IMR-90 (cell line): ENCODE results near the gene KRTAP4-12. TPM values are rescaled to one million over a fixed set of nuclear protein-coding genes. Genes with fewer than 3 reads are reported as not detected.

Experiments used
- ATAC-seq: fragments of 200-7000 bp; cut with Tn5 transposase; 2 replicates; pipeline ENCODE4 v1.9.1; 2020; ENCODE audit warnings: low read depth, mild to moderate bottlenecking, moderate library complexity
- BruUV-seq: library from RNA; stranded (reverse); fragments of 400-500 nt; replicated peaks from 2 replicates; lab custom pipeline; 2021; lab: Mats Ljungman, UMichigan
- CTCF ChIA-PET: fragments of 300-600 bp; formaldehyde crosslinking; extraction: SDS; loops from one replicate; lab custom pipeline; 2021; ENCODE audit warnings: antibody characterized with exemption; lab: Yijun Ruan, JAX
- POLR2A ChIA-PET: fragments of 300-600 bp; sonication (Branson Sonifier 250); formaldehyde crosslinking; loops from one replicate; lab custom pipeline; 2022; ENCODE audit warnings: antibody characterized with exemption; ENCODE audit not compliant: unreplicated experiment; lab: Charles Lee
- DNase-seq: peaks from one replicate; pipeline ENCODE4 v3.0.0; 2013
- H2AFZ ChIP-seq: replicated peaks from 2 replicates; pipeline ENCODE3; 2013; ENCODE audit warnings: low read length, mild to moderate bottlenecking; ENCODE audit not compliant: poor library complexity
- H2AK5ac ChIP-seq: 2 replicates; pipeline ENCODE4 v1.6.1; 2013; ENCODE audit warnings: low read depth, low read length, inconsistent platforms
- H2AK9ac ChIP-seq: replicated peaks from 2 replicates; pipeline ENCODE3; 2013; ENCODE audit warnings: mild to moderate bottlenecking, low read depth, low read length, moderate library complexity; ENCODE audit not compliant: poor library complexity
- H2BK120ac ChIP-seq: 2 replicates; pipeline ENCODE4 v1.6.1; 2013; ENCODE audit warnings: low read depth, low read length, inconsistent platforms
- H2BK15ac ChIP-seq: 3 replicates; pipeline ENCODE4 v1.6.1; 2013; ENCODE audit warnings: low read depth, low read length, inconsistent platforms
- H2BK20ac ChIP-seq: 2 replicates; pipeline ENCODE4 v1.6.1; 2013; ENCODE audit warnings: low read depth, mild to moderate bottlenecking, inconsistent platforms, low read length, moderate library complexity
- H2BK5ac ChIP-seq: 2 replicates; pipeline ENCODE4 v1.6.1; 2013; ENCODE audit warnings: mild to moderate bottlenecking, low read depth, low read length, inconsistent platforms; ENCODE audit not compliant: poor library complexity, severe bottlenecking
- H3K14ac ChIP-seq: replicated peaks from 2 replicates; pipeline ENCODE4 v1.6.1; 2013; ENCODE audit warnings: low read depth, low read length, inconsistent platforms
- H3K18ac ChIP-seq: 2 replicates; pipeline ENCODE4 v1.6.1; 2013; ENCODE audit warnings: low read depth, low read length, control low read depth
- H3K23ac ChIP-seq: 2 replicates; pipeline ENCODE4 v1.6.1; 2013; ENCODE audit warnings: low read depth, low read length, inconsistent platforms
- H3K27ac ChIP-seq: 2 replicates; pipeline ENCODE4 v1.5.1; 2013; ENCODE audit warnings: mild to moderate bottlenecking, control low read depth, low read length; ENCODE audit not compliant: insufficient read depth
- H3K27me3 ChIP-seq: 2 replicates; pipeline ENCODE4 v1.6.1; 2013; ENCODE audit warnings: low read length; ENCODE audit not compliant: control insufficient read depth, insufficient read depth
- H3K36me3 ChIP-seq: 2 replicates; pipeline ENCODE4 v1.6.1; 2013; ENCODE audit warnings: low read length, mixed read lengths; ENCODE audit not compliant: control insufficient read depth, insufficient read depth
- H3K4ac ChIP-seq: 2 replicates; pipeline ENCODE4 v1.6.1; 2013; ENCODE audit warnings: low read depth, low read length, inconsistent platforms
- H3K4me1 ChIP-seq: 2 replicates; pipeline ENCODE4 v1.6.1; 2013; ENCODE audit warnings: low read length, mixed read lengths; ENCODE audit not compliant: control insufficient read depth, insufficient read depth
- H3K4me2 ChIP-seq: 2 replicates; pipeline ENCODE4 v1.6.1; 2013; ENCODE audit warnings: low read depth, mild to moderate bottlenecking, control low read depth, low read length, moderate library complexity
- H3K4me3 ChIP-seq: 2 replicates; pipeline ENCODE4 v1.5.1; 2013; ENCODE audit warnings: low read depth, mild to moderate bottlenecking, control low read depth, low read length, moderate library complexity; ENCODE audit not compliant: insufficient read depth
- H3K56ac ChIP-seq: 2 replicates; pipeline ENCODE4 v1.6.1; 2013; ENCODE audit warnings: low read length, inconsistent platforms; ENCODE audit not compliant: insufficient read depth; ENCODE audit errors: extremely low read depth
- H3K79me1 ChIP-seq, 2 experiments: 2 replicates each; pipeline ENCODE4 v1.6.1; 2013; ENCODE audit warnings: low read length in 2 of 2, inconsistent platforms in 1 of 2, low read depth in 1 of 2
- H3K9ac ChIP-seq: 2 replicates; pipeline ENCODE4 v1.6.1; 2013; ENCODE audit warnings: low read depth, low read length, control low read depth
- H3K9me1 ChIP-seq: 2 replicates; pipeline ENCODE4 v1.6.1; 2013; ENCODE audit warnings: low read length, inconsistent platforms; ENCODE audit not compliant: insufficient read depth
- H3K9me3 ChIP-seq: 2 replicates; pipeline ENCODE4 v1.6.1; 2013; ENCODE audit warnings: low read length; ENCODE audit not compliant: control insufficient read depth, insufficient read depth
- H4K20me1 ChIP-seq: 2 replicates; pipeline ENCODE4 v1.6.1; 2013; ENCODE audit warnings: low read length, inconsistent platforms; ENCODE audit not compliant: insufficient read depth
- H4K5ac ChIP-seq: 2 replicates; pipeline ENCODE4 v1.6.1; 2013; ENCODE audit warnings: mild to moderate bottlenecking, low read depth, low read length, control low read depth
- H4K8ac ChIP-seq, 2 experiments: 2 replicates each; pipeline ENCODE4 v1.6.1; 2013; ENCODE audit warnings: low read depth in 2 of 2, low read length in 2 of 2, control low read depth in 1 of 2, inconsistent platforms in 1 of 2
- H4K91ac ChIP-seq: 2 replicates; pipeline ENCODE4 v1.6.1; 2013; ENCODE audit warnings: low read depth, low read length, inconsistent platforms; ENCODE audit not compliant: insufficient read depth
- BHLHE40 ChIP-seq: fragments of 150-350 bp; IDR thresholded peaks from 2 replicates; pipeline ENCODE4 v1.6.1; 2016; ENCODE audit warnings: mild to moderate bottlenecking, low read depth, low read length
- CEBPB ChIP-seq: IDR thresholded peaks from 2 replicates; pipeline ENCODE4 v1.6.1; 2012; ENCODE audit warnings: low read depth, low read length, improper control_type of control experiment
- CHD1 ChIP-seq: IDR thresholded peaks from 2 replicates; pipeline ENCODE4 v1.6.1; 2012; ENCODE audit warnings: low read depth, low read length, improper control_type of control experiment
- FOS ChIP-seq: fragments of 150-350 bp; IDR thresholded peaks from 2 replicates; pipeline ENCODE4 v1.6.1; 2016; ENCODE audit warnings: low read depth, low read length
- MAFK ChIP-seq: IDR thresholded peaks from 2 replicates; pipeline ENCODE4 v1.6.1; 2012; ENCODE audit warnings: low read depth, low read length, improper control_type of control experiment
- MAZ ChIP-seq: IDR thresholded peaks from 2 replicates; pipeline ENCODE4 v1.6.1; 2012; ENCODE audit warnings: low read depth, mild to moderate bottlenecking, low read length, improper control_type of control experiment, moderate library complexity, borderline replicate concordance
- MXI1 ChIP-seq: IDR thresholded peaks from 2 replicates; pipeline ENCODE4 v1.6.1; 2012; ENCODE audit warnings: low read depth, mild to moderate bottlenecking, low read length, moderate library complexity, borderline replicate concordance
- SMC3 ChIP-seq: fragments of 150-350 bp; IDR thresholded peaks from 2 replicates; pipeline ENCODE4 v1.6.1; 2016; ENCODE audit warnings: low read depth, mild to moderate bottlenecking, antibody characterized with exemption, low read length, moderate library complexity
- USF2 ChIP-seq: fragments of 150-350 bp; IDR thresholded peaks from 2 replicates; pipeline ENCODE4 v1.6.1; 2017; ENCODE audit warnings: mild to moderate bottlenecking, antibody characterized with exemption, low read length, low read depth
- WGBS, 2 experiments: methylation state at CpG; one replicate each; pipeline versions ENCODE4 v1.1.5 to v1.1.7; 2013; ENCODE audit warnings: missing lambda C conversion rate in 2 of 2; ENCODE audit not compliant: insufficient read length in 1 of 2; ENCODE audit errors: extremely low coverage in 2 of 2; 5-methylcytosine and 5-hydroxymethylcytosine counted together
- dilution Hi-C: fragments of 300-500 bp; cut with HindIII; formaldehyde crosslinking; loops from one replicate; pipeline ENCODE4 v1.14.3; 2018; ENCODE audit warnings: low sequenced_read_pairs; ENCODE audit not compliant: unreplicated experiment
- in situ Hi-C: fragments of 300-500 bp; cut with MboI; formaldehyde crosslinking; loops from 3 replicates; pipeline ENCODE4 v1.14.3; 2019; ENCODE audit warnings: low sequenced_read_pairs, inconsistent platforms, mixed read lengths
- intact Hi-C: fragments of 100-400 bp; cut with micrococcal nuclease; formaldehyde crosslinking; loops from 2 replicates; pipeline ENCODE4 v1.10.0; 2022
- polyA plus RNA-seq, 3 experiments: library from polyadenylated mRNA; depleted of rRNA; stranded (reverse); fragments of >200 nt; gene quantifications; 2 replicates each; pipeline ENCODE4 v1.2.3, GENCODE V29; 2012; ENCODE audit warnings: low replicate concordance in 1 of 3
- total RNA-seq: library from RNA; depleted of rRNA; stranded (reverse); fragments of >200 nt; gene quantifications from 2 replicates; pipeline ENCODE4 v1.2.3, GENCODE V29; 2012

Gene KRTAP4-12
- total and polyA plus RNA-seq, 2 of the 4 experiments (the other 2 are of a cell fraction), result 0.18 to 1.1 TPM

GRCh38 chr17:41153856-41154255, 29.9 kb upstream of the KRTAP4-12 start:
- intact Hi-C loops (no loop called here), in situ Hi-C loops (no loop called here), dilution Hi-C loops (no loop called here)
- ChIA-PET POLR2A (no interaction called here), CTCF (no interaction called here)
- H3K4me3 ChIP-seq, result no peak overlapping the region
- no peak overlapping the region for H3K4me2 ChIP-seq
- H2AFZ ChIP-seq, result no peak overlapping the region
- no peak overlapping the region for H2AK9ac ChIP-seq
- no peak overlapping the region for H2BK20ac ChIP-seq
- no peak overlapping the region for H3K27ac ChIP-seq
- TF ChIP-seq MAFK (no peak), CHD1 (no peak), FOS (no peak), MXI1 (no peak), MAZ (no peak), SMC3 (no peak), USF2 (no peak), BHLHE40 (no peak), CEBPB (no peak)
- no peaks in the 10 kb centered on the region for H3K79me1 ChIP-seq
- no peaks in the 10 kb centered on the region for H3K9me1 ChIP-seq
- no peaks in the 10 kb centered on the region for H3K4me1 ChIP-seq
- no peak overlapping the region for H2BK15ac ChIP-seq
- H4K5ac ChIP-seq, result no peak overlapping the region
- H2BK120ac ChIP-seq, result no peak overlapping the region
- no peak for ATAC-seq
- H2AK5ac ChIP-seq, result no peak overlapping the region
- no peak overlapping the region for H3K9ac ChIP-seq
- H4K91ac ChIP-seq, result no peak overlapping the region
- no peak overlapping the region for H3K23ac ChIP-seq
- H2BK5ac ChIP-seq, result no peak overlapping the region
- BruUV-seq, result no TSS peak
- no peaks in the 10 kb centered on the region for H4K20me1 ChIP-seq
- no peak overlapping the region for H3K14ac ChIP-seq
- WGBS, 2 experiments, result no CpG with 5 or more reads among the region's 2 CpGs
- H3K4ac ChIP-seq, result no peak overlapping the region
- H3K36me3 ChIP-seq, result no peaks in the 10 kb centered on the region
- no peaks in the 10 kb centered on the region; the same call in 1 of the 2 replicates for H3K27me3 ChIP-seq
- DNase-seq, result no peak
- no peak overlapping the region for H4K8ac ChIP-seq
- H3K18ac ChIP-seq, result no peak overlapping the region
- no peaks in the 10 kb centered on the region for H3K9me3 ChIP-seq
- no peak overlapping the region for H3K56ac ChIP-seq
